ENCODE results near the gene MAZ.
"Not testable (repeated sequence)": the region's sequence is repeated elsewhere in the genome, so short reads cannot be mapped to it uniquely, and the experiment has no call there.

The MAZ gene

GRCh38 chr16:29806099-29806579 lies at the start of gene MAZ:
MAZ (plus strand) TSS chr16:29806529; CDS start chr16:29806702, 173 bp downstream.
- DNase-seq (ENCODE audit: low read depth), result no peak

GRCh38 chr16:29756654-29757053 lies 49.7 kb upstream of the MAZ start:
- DNase-seq (ENCODE audit: low read depth), result no peak

GRCh38 chr16:29757086-29757485 lies 49.2 kb upstream of the MAZ start:
- DNase-seq (ENCODE audit: low read depth), result not testable (repeated sequence)

- DNase-seq (ENCODE audit: low read depth), result no peak
These were observed 48.3 kb upstream of the MAZ start for GRCh38 chr16:29757950-29758466.

GRCh38 chr16:29760567-29761279 lies 45.6 kb upstream of the MAZ start:
- no peak for DNase-seq (ENCODE audit: low read depth)

GRCh38 chr16:29761280-29761651 lies 45.1 kb upstream of the MAZ start:
- not testable (repeated sequence) for DNase-seq (ENCODE audit: low read depth)

GRCh38 chr16:29761882-29762281 lies 44.4 kb upstream of the MAZ start:
- no peak for DNase-seq (ENCODE audit: low read depth)

GRCh38 chr16:29763326-29763725 lies 43.0 kb upstream of the MAZ start:
- no peak for DNase-seq (ENCODE audit: low read depth)

GRCh38 chr16:29765167-29766032 lies 40.9 kb upstream of the MAZ start:
- DNase-seq (ENCODE audit: low read depth), result no peak

GRCh38 chr16:29766571-29766970 lies 39.8 kb upstream of the MAZ start:
- no peak for DNase-seq (ENCODE audit: low read depth)

- DNase-seq (ENCODE audit: low read depth), result no peak
These were observed 39.3 kb upstream of the MAZ start for GRCh38 chr16:29767062-29767461.

GRCh38 chr16:29769507-29769906 lies 36.8 kb upstream of the MAZ start:
- no peak for DNase-seq (ENCODE audit: low read depth)

GRCh38 chr16:29770250-29770929 lies 35.9 kb upstream of the MAZ start:
- DNase-seq (ENCODE audit: low read depth), result no peak

- not testable (repeated sequence) for DNase-seq (ENCODE audit: low read depth)
These were observed 34.0 kb upstream of the MAZ start for GRCh38 chr16:29772330-29772729.

- no peak for DNase-seq (ENCODE audit: low read depth)
These were observed 31.6 kb upstream of the MAZ start for GRCh38 chr16:29774730-29775129.

GRCh38 chr16:29775742-29776408 lies 30.5 kb upstream of the MAZ start:
- no peak for DNase-seq (ENCODE audit: low read depth)

GRCh38 chr16:29777576-29778350 lies 28.6 kb upstream of the MAZ start, which contains the start of gene ZG16:
ZG16 (plus strand) TSS chr16:29778256; CDS start chr16:29779267, 1,011 bp downstream.
- DNase-seq (ENCODE audit: low read depth), result no peak

- no peak for DNase-seq (ENCODE audit: low read depth)
These were observed 26.9 kb upstream of the MAZ start for GRCh38 chr16:29779474-29779873.

- DNase-seq (ENCODE audit: low read depth), result not testable (repeated sequence)
These were observed 23.0 kb upstream of the MAZ start for GRCh38 chr16:29783094-29783953.

GRCh38 chr16:29784157-29784556 lies 22.2 kb upstream of the MAZ start:
- DNase-seq (ENCODE audit: low read depth), result no peak
